Neutrophil (primary cell): ENCODE data around the gene ANKRD44.

Source experiments
- H3K27ac ChIP-seq: fragments of 200-600 bp; sonication (generic); 2 replicates; pipeline ENCODE4 v1.5.1; 2016; ENCODE audit warnings: mild to moderate bottlenecking, moderate library complexity
- H3K27me3 ChIP-seq: fragments of 200-600 bp; sonication (generic); 2 replicates; pipeline ENCODE4 v1.6.0; 2016; ENCODE audit warnings: mild to moderate bottlenecking
- H3K36me3 ChIP-seq: fragments of 200-600 bp; sonication (generic); 2 replicates; pipeline ENCODE4 v1.5.1; 2017
- H3K4me1 ChIP-seq, 2 experiments: fragments of 200-600 bp in 1 of 2; sonication (generic) in 1 of 2; 1 replicate in 1 of 2; 2 replicates in 1 of 2; pipeline versions ENCODE4 v1.5.1 to v1.6.1; 2013 to 2016; ENCODE audit warnings: low read depth in 1 of 2, low read length in 1 of 2, mild to moderate bottlenecking in 1 of 2, moderate library complexity in 1 of 2; ENCODE audit not compliant: control insufficient read depth in 1 of 2, insufficient read depth in 1 of 2
- H3K4me3 ChIP-seq, 2 experiments: fragments of 200-600 bp in 1 of 2; sonication (generic) in 1 of 2; 1 replicate in 1 of 2; 2 replicates in 1 of 2; pipeline ENCODE4 v1.5.1; 2013 to 2016; ENCODE audit warnings: low read depth in 1 of 2, low read length in 1 of 2, mild to moderate bottlenecking in 1 of 2, moderate library complexity in 1 of 2
- H3K9me3 ChIP-seq: fragments of 200-600 bp; sonication (generic); 2 replicates; pipeline ENCODE4 v1.5.1; 2016
- CTCF ChIP-seq: fragments of 200-600 bp; sonication (generic); IDR thresholded peaks from 2 replicates; pipeline ENCODE4 v1.5.1; 2016; ENCODE audit warnings: antibody characterized with exemption

Gene ANKRD44

GRCh38 chr2:196952936-196953335, 357.6 kb downstream of the ANKRD44 start:
- Histone ChIP-seq H3K9me3 (no peaks in the 10 kb centered on the region), H3K4me1 (no peaks in the 10 kb centered on the region), H3K4me3 (no peak overlapping the region), H3K36me3 (no peaks in the 10 kb centered on the region), H3K27ac (no peak overlapping the region), H3K27me3 (no peaks in the 10 kb centered on the region)
- no peak for TF ChIP-seq CTCF

- no peak overlapping the region for H3K27ac ChIP-seq
- H3K36me3 ChIP-seq = no peaks in the 10 kb centered on the region
- H3K4me3 ChIP-seq = no peak overlapping the region
- no peaks in the 10 kb centered on the region for H3K4me1 ChIP-seq
- no peaks in the 10 kb centered on the region for H3K9me3 ChIP-seq
- no peak for TF ChIP-seq CTCF
- H3K27me3 ChIP-seq = no peaks in the 10 kb centered on the region
Observed at GRCh38 chr2:196951973-196952372, 358.6 kb downstream of the ANKRD44 start.

GRCh38 chr2:196949116-196949515, 361.5 kb downstream of the ANKRD44 start:
- Histone ChIP-seq H3K4me1 (no peaks in the 10 kb centered on the region), H3K4me3 (no peak overlapping the region), H3K36me3 (no peaks in the 10 kb centered on the region), H3K27ac (no peak overlapping the region), H3K27me3 (no peaks in the 10 kb centered on the region), H3K9me3 (no peaks in the 10 kb centered on the region)
- TF ChIP-seq CTCF = no peak

- no peaks in the 10 kb centered on the region for H3K9me3 ChIP-seq
- no peak for TF ChIP-seq CTCF
- no peak overlapping the region for H3K27ac ChIP-seq
Observed at GRCh38 chr2:196944570-196944969, 366.0 kb downstream of the ANKRD44 start.

GRCh38 chr2:196941398-196942078, 369.0 kb downstream of the ANKRD44 start:
- Histone ChIP-seq H3K36me3 (no peaks in the 10 kb centered on the region), H3K4me1 (no peaks in the 10 kb centered on the region), H3K27me3 (no peaks in the 10 kb centered on the region), H3K27ac (no peak overlapping the region), H3K4me3 (no peak overlapping the region), H3K9me3 (no peaks in the 10 kb centered on the region)
- no peak for TF ChIP-seq CTCF

More at GRCh38 chr2:196944570-196944969, 366.0 kb downstream of the ANKRD44 start:
- Histone ChIP-seq H3K4me1 (no peaks in the 10 kb centered on the region), H3K36me3 (no peaks in the 10 kb centered on the region), H3K27me3 (no peaks in the 10 kb centered on the region), H3K4me3 (no peak overlapping the region)
